D341Med (cell line): ENCODE measurements around the gene PRR5L.

Source experiments
- DNase-seq: peaks from one replicate; pipeline ENCODE4 v3.0.0; 2012; ENCODE audit warnings: low spot score

PRR5L gene

GRCh38 chr11:36402568-36403170, 106.6 kb downstream of the PRR5L start:
- no peak for DNase-seq

- no peak for DNase-seq
Measured at GRCh38 chr11:36403661-36404060, 107.6 kb downstream of the PRR5L start.

- DNase-seq: no peak
Measured at GRCh38 chr11:36404831-36405230, 108.7 kb downstream of the PRR5L start.

DNA sequence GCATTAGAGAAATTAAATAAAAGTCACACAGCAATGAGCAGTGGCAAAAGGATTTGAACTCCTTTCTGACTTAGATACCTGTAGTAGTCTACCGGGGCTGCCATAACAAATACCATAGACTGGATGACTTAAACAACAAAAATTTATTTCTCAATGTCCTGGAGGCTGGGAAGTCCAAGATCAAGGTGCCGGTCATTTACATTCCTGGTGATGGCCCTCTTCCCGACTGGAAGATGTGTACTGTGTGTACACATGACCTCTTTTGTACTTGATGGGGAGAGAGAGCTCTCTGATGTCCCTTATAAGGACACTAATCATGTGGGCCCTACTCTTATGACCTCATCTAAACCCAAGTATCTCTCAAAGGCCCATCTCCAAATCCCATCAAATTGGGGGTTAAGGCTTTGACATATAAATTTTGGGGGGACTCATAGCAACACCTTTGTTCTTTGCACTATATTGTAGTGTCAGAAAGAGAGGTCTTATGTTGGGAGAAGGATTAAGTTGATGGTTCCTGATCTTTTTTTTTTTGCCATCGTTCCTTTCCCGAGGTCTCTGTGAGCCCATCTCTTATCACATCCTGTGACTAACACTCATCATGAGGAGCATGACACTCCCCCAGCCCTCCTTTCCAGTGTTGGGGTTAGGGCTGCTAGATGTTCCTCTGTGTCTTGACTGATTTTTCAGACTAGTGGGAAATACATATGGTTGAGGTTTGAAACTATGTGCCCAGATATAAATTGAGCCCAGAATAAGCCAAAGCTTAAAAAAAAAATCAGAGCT, 109.7 kb downstream of the PRR5L start:
- DNase-seq: no peak

- no peak for DNase-seq
Measured at GRCh38 chr11:36407356-36407755, 111.3 kb downstream of the PRR5L start.

- DNase-seq: no peak
Measured at GRCh38 chr11:36408498-36409136, 112.5 kb downstream of the PRR5L start.

DNA sequence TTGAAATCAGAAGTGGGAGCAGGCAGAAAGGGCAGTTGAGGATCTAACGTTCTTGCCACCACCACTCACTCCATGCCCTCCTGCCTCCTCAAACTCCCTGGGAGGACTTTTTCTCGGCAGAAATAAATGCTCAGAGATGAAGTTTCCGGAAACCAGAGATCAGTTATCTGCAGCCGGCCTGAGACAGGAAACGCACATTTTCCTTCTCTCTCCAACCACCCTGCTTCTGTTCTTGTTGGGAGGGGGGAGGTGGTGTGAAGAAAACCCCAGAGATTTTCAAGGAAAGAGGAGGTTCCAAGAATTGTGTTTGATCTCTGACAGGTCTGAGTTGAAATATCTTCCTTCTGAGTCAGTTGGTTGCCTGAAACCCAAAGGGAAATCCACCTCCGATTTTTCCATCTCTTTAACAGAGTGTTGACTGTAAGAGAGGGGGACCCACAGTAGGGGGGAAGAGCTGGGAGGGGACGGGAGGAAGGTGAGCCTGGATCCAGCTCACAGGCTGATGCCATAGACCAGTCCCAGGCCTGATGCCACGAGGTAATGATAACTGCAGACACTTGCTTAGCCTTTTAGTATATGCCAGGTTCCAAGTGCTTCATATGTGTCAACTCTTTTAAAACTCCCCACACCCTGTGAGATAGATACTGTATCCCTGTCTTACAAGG, 113.2 kb downstream of the PRR5L start:
- no peak for DNase-seq

DNA sequence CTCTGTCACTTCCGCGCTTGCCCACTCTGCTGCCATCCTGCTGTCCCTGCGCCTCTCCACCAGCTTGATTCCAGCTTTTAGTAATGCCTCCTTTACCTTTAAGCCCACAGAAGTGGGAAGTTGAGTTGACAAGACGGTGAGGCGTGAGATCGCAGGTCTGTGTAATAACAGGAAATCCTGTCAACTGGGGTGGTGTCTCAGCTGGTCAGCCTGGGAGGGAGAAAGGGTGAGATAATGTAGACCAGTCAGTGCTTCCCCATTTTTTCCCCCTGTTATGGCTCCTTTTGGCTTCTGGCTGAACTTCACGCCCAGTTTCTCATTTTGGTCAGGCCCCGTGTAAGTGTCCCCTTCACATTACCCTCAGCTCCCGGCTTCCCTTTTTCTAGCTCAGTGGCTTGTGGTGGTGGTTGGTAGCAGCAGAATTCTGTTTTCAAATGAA, 115.1 kb downstream of the PRR5L start:
- DNase-seq: no peak

- DNase-seq: no peak
Measured at GRCh38 chr11:36412781-36413383, 116.8 kb downstream of the PRR5L start.

GRCh38 chr11:36417154-36417553, 121.1 kb downstream of the PRR5L start:
- no peak for DNase-seq

DNA sequence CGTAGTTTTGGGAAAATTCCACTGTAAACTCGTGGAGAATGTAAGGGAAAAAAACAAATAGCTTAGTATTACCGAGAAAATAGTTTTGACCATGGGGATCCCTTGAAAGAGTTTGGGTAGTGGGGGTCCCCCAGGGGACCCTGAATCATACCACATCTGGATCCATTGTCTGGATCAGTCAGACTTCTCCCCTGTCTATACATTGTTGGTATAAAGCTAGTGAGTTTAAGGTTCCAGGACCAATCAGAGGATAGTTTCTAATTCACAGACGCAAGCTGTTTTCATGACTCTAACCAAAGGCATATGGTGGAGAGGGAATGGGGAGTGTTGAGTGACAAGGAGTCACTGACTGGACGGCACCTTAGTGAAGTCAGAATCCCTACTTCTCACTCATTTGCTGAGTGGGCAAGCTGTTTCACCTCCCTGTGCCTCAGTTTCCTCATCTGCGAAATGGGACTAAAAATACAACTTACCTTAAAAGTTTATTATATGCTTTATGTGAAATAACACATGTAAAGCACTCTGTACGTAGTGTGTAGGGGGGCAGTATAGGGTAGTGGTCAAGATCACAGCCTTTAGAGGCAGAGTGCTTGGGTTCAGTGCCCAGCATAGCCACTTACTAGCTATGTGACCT, 123.8 kb downstream of the PRR5L start:
- DNase-seq: no peak

DNA sequence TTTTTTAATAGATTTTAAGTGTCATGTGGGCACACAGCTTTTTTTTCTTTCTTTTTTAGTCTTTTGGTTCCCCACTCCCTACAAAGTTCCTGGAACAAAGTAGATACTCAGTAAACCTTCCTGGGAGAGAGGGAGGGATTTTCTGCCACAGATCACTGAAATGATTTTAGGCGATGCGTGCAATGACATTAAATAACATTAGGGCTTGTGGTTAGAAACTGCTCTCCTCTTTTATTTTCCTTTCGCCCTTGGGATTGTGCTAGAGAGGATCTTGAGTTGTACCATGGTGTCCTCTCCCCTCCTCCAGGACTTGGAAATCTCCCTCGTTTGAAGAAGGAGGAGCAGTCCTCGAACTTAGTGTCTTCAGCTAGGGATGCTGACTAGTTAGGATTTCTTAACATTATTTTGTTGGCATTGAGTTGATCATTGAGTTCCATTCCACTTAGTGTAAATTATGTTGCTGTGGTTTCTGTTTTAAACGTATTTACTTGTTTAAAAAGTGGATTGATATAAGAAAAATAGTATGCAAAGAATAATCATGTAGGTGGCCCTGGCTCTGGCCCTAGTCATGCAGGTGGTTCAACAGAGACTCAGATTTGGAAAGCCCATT, 125.6 kb downstream of the PRR5L start:
- DNase-seq: no peak

DNA sequence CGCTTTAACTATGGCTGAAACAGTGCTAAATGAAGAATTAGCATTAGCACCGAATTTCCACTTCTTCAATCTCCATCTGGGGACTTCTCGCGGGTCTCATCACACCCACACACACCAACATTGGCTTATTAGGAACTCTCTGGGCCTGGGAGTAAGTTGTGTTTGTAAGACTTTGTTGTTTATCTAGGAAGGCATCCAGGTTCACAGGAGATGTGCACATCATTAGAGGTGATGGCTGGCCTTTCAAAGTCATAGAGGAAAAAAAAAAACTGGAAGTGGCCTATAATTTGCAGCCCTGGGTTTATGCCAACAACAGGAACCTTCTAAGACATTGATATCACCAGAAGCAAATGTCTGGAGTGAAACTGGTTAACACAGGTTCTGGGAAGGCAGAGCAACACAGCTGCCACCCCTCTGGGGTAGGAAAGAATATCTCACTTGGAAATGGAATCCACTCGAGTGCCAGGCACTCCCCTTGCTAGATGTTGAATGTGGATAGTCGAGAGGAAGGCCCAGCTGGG, 129.5 kb downstream of the PRR5L start:
- no peak for DNase-seq

DNA sequence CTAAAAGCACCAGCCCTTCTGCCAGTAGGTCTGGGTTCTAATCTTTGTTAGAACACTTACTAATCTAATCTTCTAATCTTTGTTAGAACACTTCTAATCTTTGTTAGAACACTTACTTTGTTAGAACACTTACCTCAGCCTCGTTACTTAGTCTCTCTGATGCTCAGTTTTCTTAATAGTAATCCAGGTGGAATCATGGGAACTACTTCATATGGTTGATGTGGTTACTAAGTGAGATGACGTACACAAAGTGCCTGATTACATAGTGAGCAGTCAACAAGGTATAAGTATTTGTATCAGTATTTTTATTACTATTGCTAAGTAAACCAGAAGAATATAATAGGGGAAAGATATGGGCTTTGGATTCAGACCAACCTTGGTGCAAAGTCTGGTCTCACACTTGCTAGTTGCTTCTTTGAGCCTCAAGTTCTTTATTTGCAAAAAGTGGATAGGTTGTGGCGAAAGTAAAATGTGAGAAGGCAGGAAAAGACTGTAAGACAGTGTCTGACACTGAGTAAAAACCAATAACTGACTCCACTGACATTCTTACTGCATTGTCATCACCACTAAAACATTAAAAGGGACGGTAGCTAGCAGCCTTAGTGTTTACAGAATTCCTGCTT, 130.2 kb downstream of the PRR5L start:
- DNase-seq: no peak

GRCh38 chr11:36427079-36427478, 131.0 kb downstream of the PRR5L start:
- DNase-seq: no peak

- no peak for DNase-seq
Measured at GRCh38 chr11:36427876-36428275, 131.8 kb downstream of the PRR5L start.

GRCh38 chr11:36431429-36432092, 135.5 kb downstream of the PRR5L start:
- DNase-seq: no peak

DNA sequence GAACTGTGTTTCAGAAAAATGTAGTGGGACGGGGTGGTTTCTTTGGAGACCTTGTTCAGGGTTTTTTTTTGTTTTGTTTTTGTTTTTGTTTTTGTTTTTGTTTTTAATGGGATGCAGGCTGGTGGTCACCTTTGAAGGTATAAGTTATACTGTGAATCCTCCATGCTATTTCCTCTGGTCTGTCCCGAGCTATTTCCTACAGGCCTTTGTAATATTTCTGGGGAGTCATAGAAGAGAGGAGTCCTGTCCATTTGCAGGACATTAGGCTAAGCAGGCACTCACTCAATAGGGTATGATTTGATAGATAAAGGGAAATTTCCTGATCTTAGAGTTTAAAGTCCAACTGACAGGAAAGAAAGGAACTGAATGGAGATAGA, 136.0 kb downstream of the PRR5L start:
- no peak for DNase-seq

GRCh38 chr11:36432738-36433137, 136.7 kb downstream of the PRR5L start:
- DNase-seq: no peak

DNA sequence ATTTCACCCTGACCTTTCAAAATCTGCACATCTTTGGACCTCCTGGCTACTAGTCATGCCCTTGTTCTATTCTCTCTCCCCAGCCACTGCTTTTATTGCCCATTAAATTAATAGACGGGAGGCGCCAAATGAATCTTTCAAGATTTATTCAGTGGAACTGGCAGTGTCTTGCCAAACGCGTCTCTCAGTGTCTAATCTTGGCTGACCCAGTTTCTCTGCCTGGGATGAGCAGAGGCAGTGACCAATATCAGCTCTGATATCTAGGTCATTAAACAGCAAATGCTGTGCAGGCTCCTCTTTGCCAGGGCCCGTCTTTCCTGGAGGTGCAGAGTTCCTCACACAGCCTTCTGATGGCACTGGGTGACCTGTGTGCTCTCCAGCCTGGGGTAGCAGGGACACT, 140.0 kb downstream of the PRR5L start:
- no peak for DNase-seq
